HFF-Myc (cell line): Measurements from ENCODE around the gene RASGEF1B.

ENCODE experiments used
- DNase-seq: peaks from one replicate; pipeline ENCODE4 v3.0.0-alpha.2; 2011; ENCODE audit warnings: low read depth; ENCODE audit errors: extremely low read depth
- H3K4me3 ChIP-seq: replicated peaks from 2 replicates; pipeline ENCODE4 v1.5.1; 2011; ENCODE audit warnings: low read depth, mild to moderate bottlenecking, control low read depth, low read length
- CTCF ChIP-seq: IDR thresholded peaks from 2 replicates; pipeline ENCODE4 v1.5.1; 2012; ENCODE audit warnings: mild to moderate bottlenecking, low read depth, low read length, control low read depth; ENCODE audit errors: missing control alignments

Gene RASGEF1B

GRCh38 chr4:81466841-81467671, 4.7 kb downstream of the RASGEF1B start:
- no peak overlapping the region for H3K4me3 ChIP-seq
- TF ChIP-seq CTCF = peak; percentile 85
- DNase-seq = peak; percentile 39

DNA sequence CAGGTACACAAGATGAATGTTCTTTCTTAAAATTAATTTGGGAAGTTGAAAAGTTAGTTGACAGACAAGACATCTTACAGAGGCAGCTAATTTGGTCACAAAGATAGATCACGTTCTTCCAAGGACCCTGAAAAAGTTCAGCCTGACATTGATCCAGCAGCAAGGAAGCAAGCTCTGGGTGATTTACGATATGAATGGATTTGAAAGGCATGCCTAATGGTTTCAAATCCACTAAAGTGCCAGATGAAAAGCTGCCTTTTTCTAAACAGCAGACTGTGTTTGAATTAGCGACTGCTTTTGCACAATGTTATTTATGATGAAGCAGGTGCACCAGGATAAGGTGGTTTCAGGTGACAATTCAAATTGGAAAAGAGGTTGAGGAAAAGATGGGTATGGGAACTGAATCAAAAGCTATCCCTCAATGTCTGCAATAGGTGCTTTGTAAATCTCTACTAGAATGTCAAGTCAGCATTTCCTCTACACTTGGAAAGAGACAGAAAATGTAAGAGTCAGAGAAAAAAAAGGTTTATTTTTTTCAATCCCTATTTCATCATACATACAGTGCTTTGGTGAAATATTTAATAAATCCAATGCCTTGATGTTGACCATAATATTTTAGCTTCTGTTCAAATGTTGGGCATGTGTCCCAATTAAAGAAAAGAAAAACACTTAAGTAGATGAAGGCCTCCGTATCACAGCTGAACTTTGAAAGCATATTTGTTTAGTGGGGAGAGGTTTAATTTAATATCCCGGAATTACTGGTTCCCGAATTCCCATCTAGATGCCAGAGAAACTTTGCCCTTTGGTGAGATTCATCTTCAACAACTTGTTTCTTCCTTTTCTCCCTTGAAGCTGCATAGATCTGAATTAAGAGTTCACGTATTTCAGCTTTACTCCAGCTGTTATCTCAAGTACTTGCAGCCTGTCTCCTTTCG, 6.0 kb downstream of the RASGEF1B start:
- no peak for TF ChIP-seq CTCF
- H3K4me3 ChIP-seq = no peak overlapping the region
- DNase-seq = no peak

DNA sequence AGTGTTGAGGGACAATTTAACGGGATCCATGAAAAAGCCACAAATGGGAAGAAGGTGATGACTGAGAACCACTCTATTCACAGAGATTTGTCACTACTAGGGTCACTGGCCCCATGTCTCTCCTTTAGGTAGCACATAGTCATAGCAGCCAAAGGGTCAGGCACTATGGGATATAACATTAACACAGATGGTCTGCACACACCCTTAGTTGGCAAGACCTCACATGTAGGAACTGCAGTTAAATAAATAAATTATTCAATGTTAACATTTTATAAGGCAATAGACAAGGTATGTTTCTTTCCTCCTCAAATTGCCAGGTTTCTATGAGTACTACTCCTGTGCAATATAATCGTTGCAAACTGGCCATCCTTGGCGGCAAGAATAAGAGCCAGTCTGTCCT, 10.9 kb downstream of the RASGEF1B start:
- no peak for DNase-seq
- H3K4me3 ChIP-seq = no peak overlapping the region
- no peak for TF ChIP-seq CTCF

GRCh38 chr4:81460191-81460701, 11.5 kb downstream of the RASGEF1B start:
- DNase-seq = no peak
- TF ChIP-seq CTCF = no peak
- H3K4me3 ChIP-seq = no peak overlapping the region

DNA sequence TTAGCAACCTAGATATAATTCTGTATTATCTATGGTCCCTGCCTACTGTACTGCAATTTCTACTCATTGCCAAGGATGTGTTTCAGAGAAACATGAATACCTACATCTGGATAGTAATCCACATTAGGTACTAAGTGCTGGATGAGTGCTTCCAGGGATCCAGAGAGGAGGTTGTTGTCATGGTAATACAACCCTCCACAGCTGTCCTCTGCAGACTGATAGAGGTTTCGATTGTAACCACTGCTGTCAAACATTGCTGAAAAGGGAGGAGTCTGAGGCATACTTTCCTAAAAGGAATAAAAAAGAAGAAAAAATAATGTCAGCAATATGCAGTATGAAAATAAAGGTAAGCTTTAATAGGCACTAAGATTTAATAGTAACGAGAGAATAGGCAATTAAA, 12.5 kb downstream of the RASGEF1B start:
- TF ChIP-seq CTCF = no peak
- no peak overlapping the region for H3K4me3 ChIP-seq
- DNase-seq = no peak

DNA sequence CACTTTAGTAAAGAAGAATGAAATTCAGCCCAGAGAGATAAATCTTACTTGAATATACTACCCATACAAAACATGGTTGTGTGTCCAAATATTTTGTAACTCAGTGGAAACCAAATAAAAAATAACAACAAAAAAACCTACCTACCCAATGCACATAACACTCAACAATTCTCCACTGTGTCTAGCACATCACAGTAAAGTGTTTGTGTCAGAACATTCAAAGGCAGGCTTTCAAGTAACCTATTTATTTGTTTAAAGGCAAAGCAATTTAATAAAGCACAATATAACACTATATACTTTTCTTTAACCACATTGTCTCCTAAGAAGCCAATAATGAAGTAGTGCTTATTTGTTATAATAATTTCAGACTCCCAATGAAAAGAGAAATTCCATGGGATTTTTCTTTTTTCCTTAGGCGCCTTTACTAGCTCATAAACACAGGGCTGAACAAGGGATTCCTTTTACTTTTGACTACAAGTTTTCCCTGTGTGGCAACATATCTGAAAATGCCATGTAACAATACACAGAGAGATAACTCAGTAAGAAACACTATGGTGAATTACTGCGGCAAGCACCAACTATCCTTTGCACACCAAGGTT, 13.7 kb downstream of the RASGEF1B start:
- TF ChIP-seq CTCF = no peak
- H3K4me3 ChIP-seq = no peak overlapping the region
- no peak for DNase-seq
